Measurements from ENCODE around the gene CDC45.

Gene CDC45

GRCh38 chr22:19448739-19449421 is 30.8 kb upstream of the CDC45 start:
- DNase-seq (ENCODE audit: low read depth), result no peak

- DNase-seq (ENCODE audit: low read depth), result no peak
These were observed 30.3 kb upstream of the CDC45 start for GRCh38 chr22:19449422-19449767.

- no peak for DNase-seq (ENCODE audit: low read depth)
These were observed 29.2 kb upstream of the CDC45 start for GRCh38 chr22:19450363-19451175.

- DNase-seq (ENCODE audit: low read depth), result no peak
These were observed 28.1 kb upstream of the CDC45 start for GRCh38 chr22:19451570-19451969.

GRCh38 chr22:19453718-19454117 is 26.0 kb upstream of the CDC45 start:
- DNase-seq (ENCODE audit: low read depth), result no peak

- no peak for DNase-seq (ENCODE audit: low read depth)
These were observed 25.6 kb upstream of the CDC45 start for GRCh38 chr22:19454156-19454555.

GRCh38 chr22:19455033-19455432 is 24.7 kb upstream of the CDC45 start:
- DNase-seq (ENCODE audit: low read depth), result no peak

GRCh38 chr22:19455585-19456370 is 23.9 kb upstream of the CDC45 start:
- DNase-seq (ENCODE audit: low read depth), result no peak

- DNase-seq (ENCODE audit: low read depth), result no peak
These were observed 23.2 kb upstream of the CDC45 start for GRCh38 chr22:19456541-19456940.

GRCh38 chr22:19457828-19458428 is 21.8 kb upstream of the CDC45 start:
- DNase-seq (ENCODE audit: low read depth), result no peak

GRCh38 chr22:19460036-19460435 is 19.7 kb upstream of the CDC45 start:
- DNase-seq (ENCODE audit: low read depth), result no peak

GRCh38 chr22:19461506-19461905 is 18.2 kb upstream of the CDC45 start:
- no peak for DNase-seq (ENCODE audit: low read depth)

GRCh38 chr22:19463008-19463407 is 16.7 kb upstream of the CDC45 start:
- DNase-seq (ENCODE audit: low read depth), result no peak

- DNase-seq (ENCODE audit: low read depth), result no peak
These were observed 15.9 kb upstream of the CDC45 start for GRCh38 chr22:19463491-19464469.

GRCh38 chr22:19464546-19464945 is 15.2 kb upstream of the CDC45 start:
- no peak for DNase-seq (ENCODE audit: low read depth)

GRCh38 chr22:19464975-19465374 is 14.7 kb upstream of the CDC45 start:
- DNase-seq (ENCODE audit: low read depth), result no peak

GRCh38 chr22:19466126-19466716 is 13.5 kb upstream of the CDC45 start:
- DNase-seq (ENCODE audit: low read depth), result no peak

GRCh38 chr22:19466848-19467752 is 12.6 kb upstream of the CDC45 start:
- DNase-seq (ENCODE audit: low read depth), result no peak

- no peak for DNase-seq (ENCODE audit: low read depth)
These were observed 11.8 kb upstream of the CDC45 start for GRCh38 chr22:19467912-19468311.

- no peak for DNase-seq (ENCODE audit: low read depth)
These were observed 10.3 kb upstream of the CDC45 start for GRCh38 chr22:19469421-19469820.
